Gastroesophageal sphincter (tissue), 3 donors: Measurements from ENCODE around the gene SMARCA2.

Experiments used
- EP300 ChIP-seq: sonication (generic); formaldehyde crosslinking; IDR thresholded peaks from one replicate; pipeline ENCODE4 v1.6.1; 2017; ENCODE audit warnings: antibody characterized with exemption, mild to moderate bottlenecking
- POLR2A ChIP-seq, 2 donors: fragments of 450-650 bp; IDR thresholded peaks; one replicate each; pipeline ENCODE4 v1.6.1; 2017; ENCODE audit warnings: antibody characterized with exemption in 2 of 2, mild to moderate bottlenecking in 2 of 2, moderate library complexity in 1 of 2
- TF ChIP-seq, protein P1 (sequence below), 4 experiments: fragments of 200-600 bp in 2 of 4; fragments of 450-650 bp in 2 of 4; sonication (generic) in 1 of 4; IDR thresholded peaks; one replicate each; pipeline ENCODE4 v1.5.1; 2017 to 2019; ENCODE audit warnings: antibody characterized with exemption in 4 of 4, mild to moderate bottlenecking in 2 of 4, moderate library complexity in 2 of 4

DNA sequence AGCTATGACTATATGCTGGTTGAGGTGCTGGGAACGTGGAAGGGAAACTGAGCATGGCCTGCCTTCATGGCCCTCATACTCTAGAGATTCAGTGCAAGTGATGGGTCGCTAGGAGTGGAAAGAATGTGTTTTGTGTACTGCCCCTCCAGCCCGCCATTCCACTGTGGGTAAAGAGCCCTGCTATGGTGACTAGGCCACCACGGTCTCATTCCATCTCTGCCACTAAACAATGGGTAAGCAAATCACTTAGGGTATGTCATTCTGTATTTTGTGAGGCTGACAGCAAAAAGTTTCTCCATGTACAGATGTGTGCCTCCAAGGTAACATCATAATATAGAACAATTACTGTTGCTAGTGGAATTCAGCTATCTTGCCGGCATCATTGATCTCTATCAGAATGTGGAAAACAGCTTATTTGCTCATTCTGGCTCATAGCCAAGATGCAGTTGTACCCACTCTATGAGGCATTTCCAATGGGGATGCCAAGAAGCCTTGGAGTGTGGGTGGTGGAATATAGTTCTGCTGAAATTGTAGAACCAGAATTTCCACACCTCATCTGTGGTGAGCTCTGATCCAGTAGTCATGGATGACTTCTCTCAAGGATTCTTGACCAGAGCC is 12.5 kb downstream of the SMARCA2 start:
- TF ChIP-seq, protein P1, sequence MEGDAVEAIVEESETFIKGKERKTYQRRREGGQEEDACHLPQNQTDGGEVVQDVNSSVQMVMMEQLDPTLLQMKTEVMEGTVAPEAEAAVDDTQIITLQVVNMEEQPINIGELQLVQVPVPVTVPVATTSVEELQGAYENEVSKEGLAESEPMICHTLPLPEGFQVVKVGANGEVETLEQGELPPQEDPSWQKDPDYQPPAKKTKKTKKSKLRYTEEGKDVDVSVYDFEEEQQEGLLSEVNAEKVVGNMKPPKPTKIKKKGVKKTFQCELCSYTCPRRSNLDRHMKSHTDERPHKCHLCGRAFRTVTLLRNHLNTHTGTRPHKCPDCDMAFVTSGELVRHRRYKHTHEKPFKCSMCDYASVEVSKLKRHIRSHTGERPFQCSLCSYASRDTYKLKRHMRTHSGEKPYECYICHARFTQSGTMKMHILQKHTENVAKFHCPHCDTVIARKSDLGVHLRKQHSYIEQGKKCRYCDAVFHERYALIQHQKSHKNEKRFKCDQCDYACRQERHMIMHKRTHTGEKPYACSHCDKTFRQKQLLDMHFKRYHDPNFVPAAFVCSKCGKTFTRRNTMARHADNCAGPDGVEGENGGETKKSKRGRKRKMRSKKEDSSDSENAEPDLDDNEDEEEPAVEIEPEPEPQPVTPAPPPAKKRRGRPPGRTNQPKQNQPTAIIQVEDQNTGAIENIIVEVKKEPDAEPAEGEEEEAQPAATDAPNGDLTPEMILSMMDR (IDR thresholded peaks at IDR 0.05): no peak
- TF ChIP-seq POLR2A (IDR thresholded peaks at IDR 0.05) (no peak), EP300 (no peak)
